Kidney (tissue), 14 donors: Measurements from ENCODE around the gene ACTN1. TPM values are rescaled to one million over a fixed set of nuclear protein-coding genes. Genes with fewer than 3 reads are reported as not detected.
A peak's percentile ranks its signal among the peaks of the same experiment; 100 is the strongest.

ENCODE experiments used
- DNase-seq, 5 donors: peaks; one replicate each; pipeline ENCODE4 v3.0.0-alpha.2; 2013 to 2020
- FAIRE-seq: peaks from 2 replicates; lab custom pipeline; 2012; peaks lifted over from hg19 to GRCh38; lab: Jason Lieb, UNC
- H3K27ac ChIP-seq, 2 donors: one replicate each; pipeline ENCODE4 v1.7.0; 2013; ENCODE audit warnings: low read depth in 2 of 2, low read length in 2 of 2, inconsistent platforms in 1 of 2
- H3K27me3 ChIP-seq: one replicate; pipeline ENCODE4 v1.7.1; 2013; ENCODE audit warnings: low read length, inconsistent platforms; ENCODE audit not compliant: control insufficient read depth, insufficient read depth
- H3K36me3 ChIP-seq, 3 donors: one replicate each; pipeline versions ENCODE4 v1.7.0 to v1.7.1; 2013; ENCODE audit warnings: low read length in 3 of 3, control low read depth in 1 of 3, inconsistent platforms in 1 of 3; ENCODE audit not compliant: insufficient read depth in 3 of 3, control insufficient read depth in 2 of 3
- H3K4me1 ChIP-seq, 3 donors: one replicate each; pipeline versions ENCODE4 v1.7.0 to v1.7.1; 2013; ENCODE audit warnings: low read length in 3 of 3, inconsistent platforms in 1 of 3, low read depth in 1 of 3; ENCODE audit not compliant: control insufficient read depth in 2 of 3, insufficient read depth in 2 of 3
- H3K4me3 ChIP-seq, 3 donors: one replicate each; pipeline versions ENCODE4 v1.7.0 to v1.8.1; 2013; ENCODE audit warnings: low read length in 3 of 3, control low read depth in 1 of 3, inconsistent platforms in 1 of 3
- H3K9ac ChIP-seq, 3 donors: one replicate each; pipeline versions ENCODE4 v1.7.0 to v1.7.1; 2013; ENCODE audit warnings: low read length in 3 of 3, control low read depth in 1 of 3, inconsistent platforms in 1 of 3
- H3K9me3 ChIP-seq, 3 donors: one replicate each; pipeline versions ENCODE4 v1.7.0 to v1.7.1; 2013; ENCODE audit warnings: low read length in 3 of 3, control low read depth in 1 of 3, inconsistent platforms in 1 of 3; ENCODE audit not compliant: control insufficient read depth in 2 of 3, insufficient read depth in 1 of 3
- intact Hi-C: fragments of 100-400 bp; cut with DNase I; formaldehyde crosslinking; loops from one replicate; pipeline ENCODE4 v1.11.1; 2022
- polyA plus RNA-seq: library from polyadenylated mRNA; stranded (reverse); fragments of 350-450 nt; fragmentation: Illumina TruSeq; extraction: RNeasy Lipid Tissue Mini Kit (QIAGEN cat#74804); gene quantifications from one replicate; pipeline ENCODE4 v1.2.3, GENCODE V29; 2014; ENCODE audit warnings: low read depth, low replicate concordance; ENCODE audit not compliant: insufficient read depth
- total RNA-seq: library from RNA; stranded (reverse); fragmentation: NEBNext Ultra II Directional; extraction: Animal tissue kit (Norgen Biotek cat#: 25700); gene quantifications from one replicate; pipeline ENCODE4 v1.2.1, GENCODE V29; 2021
- TF ChIP-seq, protein P1 (sequence below): IDR thresholded peaks from 3 replicates; pipeline ENCODE4 v1.5.1; 2012; ENCODE audit warnings: mild to moderate bottlenecking, moderate library complexity, borderline replicate concordance; ENCODE audit not compliant: insufficient read depth; ENCODE audit errors: extremely low read depth
- donor health status: control.
- donor health status: control.
- donor health status: control.
- donor health status: control.
- donor health status: control.
- donor health status: DM: yes; HTN: yes; CAD: no.
- donor health status: Normal renal cell carcinoma (clear cell type).

Gene ACTN1
- total and polyA plus RNA-seq, 2 donors from 2014 or later = 20.1 to 184 TPM

GRCh38 chr14:68955164-68955850 lies 23.8 kb downstream of the ACTN1 start:
- Histone ChIP-seq H3K36me3 (no peaks in the 10 kb centered on the region), H3K4me1 (peaks cover 0 to 22% (median 20%) of the 10 kb centered on the region in 3 donors), H3K9ac (no peak overlapping the region), H3K27me3 (no peaks in the 10 kb centered on the region), H3K9me3 (no peaks in the 10 kb centered on the region), H3K27ac (peak overlapping the region in 1 of 2 donors; percentile 38), H3K4me3 (no peak overlapping the region)
- no peak for FAIRE-seq
- DNase-seq = peak in 1 of 5 donors; percentile 52
- TF ChIP-seq, protein P1, sequence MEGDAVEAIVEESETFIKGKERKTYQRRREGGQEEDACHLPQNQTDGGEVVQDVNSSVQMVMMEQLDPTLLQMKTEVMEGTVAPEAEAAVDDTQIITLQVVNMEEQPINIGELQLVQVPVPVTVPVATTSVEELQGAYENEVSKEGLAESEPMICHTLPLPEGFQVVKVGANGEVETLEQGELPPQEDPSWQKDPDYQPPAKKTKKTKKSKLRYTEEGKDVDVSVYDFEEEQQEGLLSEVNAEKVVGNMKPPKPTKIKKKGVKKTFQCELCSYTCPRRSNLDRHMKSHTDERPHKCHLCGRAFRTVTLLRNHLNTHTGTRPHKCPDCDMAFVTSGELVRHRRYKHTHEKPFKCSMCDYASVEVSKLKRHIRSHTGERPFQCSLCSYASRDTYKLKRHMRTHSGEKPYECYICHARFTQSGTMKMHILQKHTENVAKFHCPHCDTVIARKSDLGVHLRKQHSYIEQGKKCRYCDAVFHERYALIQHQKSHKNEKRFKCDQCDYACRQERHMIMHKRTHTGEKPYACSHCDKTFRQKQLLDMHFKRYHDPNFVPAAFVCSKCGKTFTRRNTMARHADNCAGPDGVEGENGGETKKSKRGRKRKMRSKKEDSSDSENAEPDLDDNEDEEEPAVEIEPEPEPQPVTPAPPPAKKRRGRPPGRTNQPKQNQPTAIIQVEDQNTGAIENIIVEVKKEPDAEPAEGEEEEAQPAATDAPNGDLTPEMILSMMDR = no peak
- intact Hi-C loops = no loop called here

DNA sequence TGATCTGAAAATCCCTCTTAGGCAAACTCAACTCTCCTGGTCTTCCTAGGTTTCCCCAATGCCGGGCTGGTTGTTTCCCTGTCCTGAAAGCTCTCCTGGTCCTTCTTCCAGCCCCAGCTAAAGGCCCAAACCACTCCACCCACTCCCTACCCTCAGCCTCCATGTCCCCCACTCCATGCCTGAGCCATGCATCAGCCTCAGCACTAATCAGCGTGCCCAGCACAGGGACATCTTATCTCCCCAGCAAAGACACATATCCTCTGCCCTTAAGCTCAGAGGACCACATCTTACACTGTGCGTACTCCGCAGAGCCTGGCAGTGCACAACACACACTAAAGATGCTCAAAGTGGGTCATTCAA lies 25.9 kb downstream of the ACTN1 start:
- intact Hi-C loops = no loop called here
- peak overlapping the region in 1 of 3 donors; percentile 22 for H3K9ac ChIP-seq

GRCh38 chr14:68952531-68953195 lies 26.4 kb downstream of the ACTN1 start:
- intact Hi-C loops = no loop called here
- TF ChIP-seq, protein P1 = no peak
- H3K27ac ChIP-seq = peak overlapping the region; percentile 61 to 82
- peaks cover 0 to 27% (median 25%) of the 10 kb centered on the region in 3 donors for H3K4me1 ChIP-seq
- peak overlapping the region in 1 of 3 donors; percentile 22 for H3K9ac ChIP-seq
- H3K9me3 ChIP-seq = no peaks in the 10 kb centered on the region
- no peak overlapping the region for H3K4me3 ChIP-seq
- FAIRE-seq = no peak
- H3K27me3 ChIP-seq = no peaks in the 10 kb centered on the region
- no peaks in the 10 kb centered on the region for H3K36me3 ChIP-seq
- DNase-seq = peak in 2 of 5 donors; percentile 71 to 72

More for the DNA sequence above, 25.9 kb downstream of the ACTN1 start:
- DNase-seq (no peak), FAIRE-seq (no peak)
- Histone ChIP-seq H3K27me3 (no peaks in the 10 kb centered on the region), H3K36me3 (no peaks in the 10 kb centered on the region), H3K4me1 (peaks cover 0 to 25% (median 24%) of the 10 kb centered on the region in 3 donors), H3K4me3 (no peak overlapping the region), H3K27ac (peak overlapping the region; percentile 61 to 82), H3K9me3 (no peaks in the 10 kb centered on the region)
- TF ChIP-seq, protein P1 = no peak
